Measurements from ENCODE around the gene KRTAP20-2. TPM values are rescaled to one million over a fixed set of nuclear protein-coding genes. Genes with fewer than 3 reads are reported as not detected.

The KRTAP20-2 gene
- total RNA-seq, 1 experiment from 2014 or later, result not detected

DNA sequence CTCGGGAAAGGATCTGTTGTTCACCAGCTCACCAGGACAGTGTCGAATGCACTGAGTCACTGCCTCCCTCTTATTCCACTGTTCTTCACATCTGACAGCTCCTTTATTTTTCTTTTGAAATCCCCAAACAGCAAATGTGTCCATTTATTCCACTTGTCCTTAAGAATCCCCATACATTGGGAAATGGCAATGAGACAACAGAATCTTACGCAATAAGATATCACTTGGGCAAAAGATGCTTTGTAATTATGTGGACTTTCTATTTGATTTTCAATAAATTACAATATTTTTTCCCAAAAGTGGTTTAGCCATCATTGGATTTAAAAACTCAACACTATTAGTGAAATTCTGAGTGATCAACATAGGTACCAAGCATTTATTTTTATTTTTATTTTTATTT is 3.7 kb downstream of the KRTAP20-2 start:
- no peak for DNase-seq (ENCODE audit: low spot score)
- Histone ChIP-seq H3K27me3 (replicated peaks; ENCODE audit: insufficient read depth, low read depth, low read length, poor library complexity) (no peaks in the 10 kb centered on the region), H3K27ac (ENCODE audit: low read depth, low read length, poor library complexity, severe bottlenecking) (no peak overlapping the region), H3K36me3 (ENCODE audit: insufficient read depth, low read length, poor library complexity, severe bottlenecking) (no peaks in the 10 kb centered on the region), H3K9me3 (ENCODE audit: low read depth, low read length, poor library complexity, severe bottlenecking) (peaks cover 22% of the 10 kb centered on the region), H3K4me3 (ENCODE audit: low read depth, low read length, poor library complexity, severe bottlenecking) (no peak overlapping the region), H3K4me1 (ENCODE audit: insufficient read depth, low read length, poor library complexity, severe bottlenecking) (no peaks in the 10 kb centered on the region)
- intact Hi-C loops (cut with micrococcal nuclease; ENCODE audit: unreplicated experiment), result no loop called here
- TF ChIP-seq CTCF (conservative IDR thresholded peaks at IDR 0.05; ENCODE audit: low read depth, low read length) (no peak), EZH2 (IDR thresholded peaks at IDR 0.05; ENCODE audit: borderline replicate concordance, low read depth, low read length, poor library complexity, severe bottlenecking) (no peak)
- ChIA-PET CTCF (no interaction called here), POLR2A (ENCODE audit: low non-redundant PET) (no interaction called here)
- no TSS peak for BruUV-seq (replicated peaks)

DNA sequence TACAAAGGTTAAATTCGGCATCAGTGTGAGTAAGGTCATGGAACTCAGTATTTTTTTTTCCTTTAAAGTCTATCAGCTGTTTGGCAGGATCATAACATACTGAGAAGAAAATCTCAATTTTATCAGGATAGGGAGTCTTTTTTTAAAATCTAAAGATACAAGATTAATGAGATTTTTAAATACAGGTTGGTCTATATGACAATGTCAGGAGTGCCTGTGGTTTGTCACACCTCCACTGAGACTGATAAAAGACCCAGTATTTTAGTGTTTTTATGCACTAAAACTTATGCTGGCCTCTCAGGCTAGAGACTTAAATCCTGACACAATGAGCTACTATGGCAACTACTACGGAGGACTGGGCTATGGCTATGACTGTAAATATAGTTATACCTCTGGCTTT is 7.6 kb downstream of the KRTAP20-2 start, which contains the start of gene KRTAP20-3:
Gene KRTAP20-3 (plus strand): TSS at position 301 of the 400 bp plus-strand sequence.
- intact Hi-C loops (cut with micrococcal nuclease; ENCODE audit: unreplicated experiment), result no loop called here
- Histone ChIP-seq H3K4me1 (ENCODE audit: insufficient read depth, low read length, poor library complexity, severe bottlenecking) (no peaks in the 10 kb centered on the region), H3K9me3 (ENCODE audit: low read depth, low read length, poor library complexity, severe bottlenecking) (peaks cover 12% of the 10 kb centered on the region), H3K27ac (ENCODE audit: low read depth, low read length, poor library complexity, severe bottlenecking) (no peak within 1 kb of the TSS), H3K4me3 (ENCODE audit: low read depth, low read length, poor library complexity, severe bottlenecking) (no peak within 1 kb of the TSS), H3K27me3 (replicated peaks; ENCODE audit: insufficient read depth, low read depth, low read length, poor library complexity) (no peaks in the 10 kb centered on the region), H3K36me3 (ENCODE audit: insufficient read depth, low read length, poor library complexity, severe bottlenecking) (no peaks in the 10 kb centered on the region)
- ChIA-PET CTCF (no interaction called here), POLR2A (ENCODE audit: low non-redundant PET) (no interaction called here)
- no peak for TF ChIP-seq EZH2 (IDR thresholded peaks at IDR 0.05; ENCODE audit: borderline replicate concordance, low read depth, low read length, poor library complexity, severe bottlenecking)
- TF ChIP-seq CTCF (conservative IDR thresholded peaks at IDR 0.05; ENCODE audit: low read depth, low read length), result no peak
- no peak for DNase-seq (ENCODE audit: low spot score)
- BruUV-seq (replicated peaks), result no TSS peak

DNA sequence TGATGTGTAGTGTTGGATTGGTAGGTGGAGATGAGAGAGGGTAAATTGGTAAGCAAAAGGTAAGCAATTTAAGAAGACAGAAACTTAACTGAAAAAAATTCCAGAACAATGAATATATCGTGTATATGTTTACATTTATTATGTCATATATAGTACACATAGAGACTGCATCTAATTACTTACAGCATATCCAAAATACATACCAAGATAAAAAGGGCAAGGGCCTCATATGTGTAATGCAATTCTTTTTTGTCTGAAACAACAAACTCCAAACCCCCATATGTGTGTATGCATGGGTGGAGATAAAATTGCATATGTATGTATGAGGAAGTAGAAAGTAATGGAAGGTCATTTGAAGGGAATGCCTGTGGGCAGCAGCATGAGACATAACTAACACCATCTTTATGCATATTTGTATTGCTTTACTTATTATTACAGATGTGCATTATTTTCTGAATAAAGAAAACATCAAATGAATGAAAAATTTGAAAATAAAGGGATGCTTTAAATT is 12.0 kb downstream of the KRTAP20-2 start:
- TF ChIP-seq CTCF (conservative IDR thresholded peaks at IDR 0.05; ENCODE audit: low read depth, low read length), result no peak
- no peak for TF ChIP-seq EZH2 (IDR thresholded peaks at IDR 0.05; ENCODE audit: borderline replicate concordance, low read depth, low read length, poor library complexity, severe bottlenecking)
- no TSS peak for BruUV-seq (replicated peaks)
- intact Hi-C loops (cut with micrococcal nuclease; ENCODE audit: unreplicated experiment), result no loop called here

More for the DNA sequence above, 12.0 kb downstream of the KRTAP20-2 start:
- H3K9me3 ChIP-seq (ENCODE audit: low read depth, low read length, poor library complexity, severe bottlenecking), result peaks cover 4% of the 10 kb centered on the region
- H3K27me3 ChIP-seq (replicated peaks; ENCODE audit: insufficient read depth, low read depth, low read length, poor library complexity), result no peaks in the 10 kb centered on the region
- H3K4me1 ChIP-seq (ENCODE audit: insufficient read depth, low read length, poor library complexity, severe bottlenecking), result no peaks in the 10 kb centered on the region
- H3K4me3 ChIP-seq (ENCODE audit: low read depth, low read length, poor library complexity, severe bottlenecking), result no peak overlapping the region
- ChIA-PET CTCF (no interaction called here), POLR2A (ENCODE audit: low non-redundant PET) (no interaction called here)
- no peaks in the 10 kb centered on the region for H3K36me3 ChIP-seq (ENCODE audit: insufficient read depth, low read length, poor library complexity, severe bottlenecking)
- no peak for DNase-seq (ENCODE audit: low spot score)
- no peak overlapping the region for H3K27ac ChIP-seq (ENCODE audit: low read depth, low read length, poor library complexity, severe bottlenecking)
